ENCODE data around the gene GZF1. TPM values are rescaled to one million over a fixed set of nuclear protein-coding genes. Genes with fewer than 3 reads are reported as not detected.
"Not testable (repeated sequence)": the region's sequence is repeated elsewhere in the genome, so short reads cannot be mapped to it uniquely, and the experiment has no call there.

Gene GZF1
- total and polyA plus RNA-seq, 3 experiments from 2014 or later: 3.8 to 12.5 (median 11.9) TPM

- CTCF ChIA-PET: interaction anchor here (2.0 to 2.9 kb wide), 2 partner anchors 13 to 94 kb away, joined by 6 to 12 read pairs; partner anchors contain the start of gene GZF1
Observed at GRCh38 chr20:23348510-23348909, 13.5 kb upstream of the GZF1 start.

GRCh38 chr20:23349338-23350195, 12.4 kb upstream of the GZF1 start:
- peaks cover 22 to 24% (median 23%) of the 10 kb centered on the region in 3 donors for H3K4me1 Mint-ChIP-seq
- ChIA-PET CTCF (interaction anchor here (0.8 to 2.9 kb wide), 17 partner anchors 9 to 257 kb away, joined by 3 to 42 read pairs (median 5); partner anchors contain the start of genes CSTL1, GZF1 and NAPB), POLR2A (interaction anchor here (0.7 to 2.6 kb wide), 6 partner anchors 9 to 73 kb away, joined by 3 to 32 read pairs (median 15); partner anchors contain the start of genes GZF1 and NAPB)
- peak overlapping the region; percentile 99 to 100 (median 100) for H3K27ac Mint-ChIP-seq
- DNase-seq: peak in 4 of 5 donors; percentile 71 to 87 (median 80)
- no peaks in the 10 kb centered on the region for H3K9me3 Mint-ChIP-seq
- peak overlapping the region; percentile 94 to 99 (median 98) for H3K4me3 Mint-ChIP-seq
- peak overlapping the region; percentile 100 for H3K27ac ChIP-seq (ENCODE audit: low read depth, low read length)
- peaks cover 0 to 23% (median 0%) of the 10 kb centered on the region in 3 donors for H3K36me3 Mint-ChIP-seq
- H3K4me3 ChIP-seq (ENCODE audit: low read length): peak overlapping the region; percentile 98
- H3K27me3 Mint-ChIP-seq: peaks cover 0 to 7% of the 10 kb centered on the region in 2 donors
- H3K36me3 ChIP-seq (ENCODE audit: insufficient read depth, low read length): peaks cover 8% of the 10 kb centered on the region
- no peaks in the 10 kb centered on the region for H3K27me3 ChIP-seq (ENCODE audit: insufficient read depth, low read length, poor library complexity, severe bottlenecking)
- no peaks in the 10 kb centered on the region for H3K9me3 ChIP-seq (ENCODE audit: low read length)
- H3K4me1 ChIP-seq (ENCODE audit: insufficient read depth, low read length): peaks cover 21% of the 10 kb centered on the region

More at GRCh38 chr20:23348510-23348909, 13.5 kb upstream of the GZF1 start:
- H3K27me3 ChIP-seq (ENCODE audit: insufficient read depth, low read length, poor library complexity, severe bottlenecking); H3K4me3 ChIP-seq (ENCODE audit: low read length); H3K36me3 ChIP-seq (ENCODE audit: insufficient read depth, low read length); DNase-seq; H3K27me3 Mint-ChIP-seq; H3K9me3 Mint-ChIP-seq; H3K9me3 ChIP-seq (ENCODE audit: low read length); POLR2A ChIA-PET: not testable (repeated sequence)
- Mint-ChIP-seq H3K4me3 (peak overlapping the region in 2 of 7 donors; percentile 28 to 94), H3K27ac (peak overlapping the region; percentile 67 to 100 (median 86)), H3K36me3 (peaks cover 0 to 13% (median 0%) of the 10 kb centered on the region in 3 donors), H3K4me1 (peaks cover 22 to 24% (median 23%) of the 10 kb centered on the region in 3 donors)
- Histone ChIP-seq H3K4me1 (ENCODE audit: insufficient read depth, low read length) (peaks cover 21% of the 10 kb centered on the region), H3K27ac (ENCODE audit: low read depth, low read length) (peak overlapping the region; percentile 100)

- H3K4me1 ChIP-seq (ENCODE audit: insufficient read depth, low read length): peaks cover 21% of the 10 kb centered on the region
- peak; percentile 90 to 97 (median 96) for DNase-seq
- H3K36me3 Mint-ChIP-seq: peaks cover 0 to 30% (median 0%) of the 10 kb centered on the region in 3 donors
- H3K4me3 ChIP-seq (ENCODE audit: low read length): peak within 1 kb of the TSS; percentile 98
- H3K27me3 Mint-ChIP-seq: peaks cover 0 to 7% of the 10 kb centered on the region in 2 donors
- ChIA-PET POLR2A (interaction anchor here (0.7 to 2.6 kb wide), 6 partner anchors 9 to 72 kb away, joined by 3 to 32 read pairs (median 15); partner anchors contain the start of genes GZF1 and NAPB), CTCF (interaction anchor here (0.8 to 2.9 kb wide), 16 partner anchors 9 to 256 kb away, joined by 3 to 42 read pairs (median 6); partner anchors contain the start of genes CSTL1, GZF1 and NAPB)
- peaks cover 12% of the 10 kb centered on the region for H3K36me3 ChIP-seq (ENCODE audit: insufficient read depth, low read length)
- no peaks in the 10 kb centered on the region for H3K27me3 ChIP-seq (ENCODE audit: insufficient read depth, low read length, poor library complexity, severe bottlenecking)
- H3K27ac ChIP-seq (ENCODE audit: low read depth, low read length): peak within 1 kb of the TSS; percentile 100
- peak within 1 kb of the TSS; percentile 94 to 99 (median 98) for H3K4me3 Mint-ChIP-seq
- peak within 1 kb of the TSS; percentile 99 to 100 (median 100) for H3K27ac Mint-ChIP-seq
- peaks cover 22 to 24% (median 23%) of the 10 kb centered on the region in 3 donors for H3K4me1 Mint-ChIP-seq
- no peaks in the 10 kb centered on the region for H3K9me3 Mint-ChIP-seq
- no peaks in the 10 kb centered on the region for H3K9me3 ChIP-seq (ENCODE audit: low read length)
Observed at GRCh38 chr20:23350196-23350903, 11.6 kb upstream of the GZF1 start, which contains the start of gene NXT1. NXT1 (plus strand) TSS chr20:23350791; CDS start chr20:23354042, 3,251 bp downstream.

GRCh38 chr20:23350904-23351838, 10.8 kb upstream of the GZF1 start:
- DNase-seq: peak; percentile 50 to 79 (median 62)
- peaks cover 21% of the 10 kb centered on the region for H3K4me1 ChIP-seq (ENCODE audit: insufficient read depth, low read length)
- H3K27me3 ChIP-seq (ENCODE audit: insufficient read depth, low read length, poor library complexity, severe bottlenecking): no peaks in the 10 kb centered on the region
- H3K4me3 Mint-ChIP-seq: peak overlapping the region; percentile 94 to 99 (median 98)
- peaks cover 22 to 24% (median 23%) of the 10 kb centered on the region in 3 donors for H3K4me1 Mint-ChIP-seq
- H3K27ac Mint-ChIP-seq: peak overlapping the region; percentile 99 to 100 (median 100)
- peaks cover 15% of the 10 kb centered on the region for H3K36me3 ChIP-seq (ENCODE audit: insufficient read depth, low read length)
- H3K9me3 Mint-ChIP-seq: no peaks in the 10 kb centered on the region
- CTCF ChIA-PET: interaction anchor here (1.4 to 2.9 kb wide), 4 partner anchors 8 to 70 kb away, joined by 7 to 42 read pairs (median 26); partner anchors contain the start of genes GZF1 and NAPB
- POLR2A ChIA-PET: interaction anchor here (1.8 to 2.6 kb wide), 3 partner anchors 8 to 69 kb away, joined by 23 to 32 read pairs (median 30); partner anchors contain the start of genes GZF1 and NAPB
- no peaks in the 10 kb centered on the region for H3K9me3 ChIP-seq (ENCODE audit: low read length)
- H3K36me3 Mint-ChIP-seq: peaks cover 0 to 36% (median 0%) of the 10 kb centered on the region in 3 donors
- peak overlapping the region; percentile 98 for H3K4me3 ChIP-seq (ENCODE audit: low read length)
- peaks cover 0 to 7% of the 10 kb centered on the region in 2 donors for H3K27me3 Mint-ChIP-seq
- peak overlapping the region; percentile 100 for H3K27ac ChIP-seq (ENCODE audit: low read depth, low read length)

- POLR2A ChIA-PET: no interaction called here
- CTCF ChIA-PET: no interaction called here
Observed at GRCh38 chr20:23356203-23356602, 5.8 kb upstream of the GZF1 start.

GRCh38 chr20:23357767-23358562, 4.0 kb upstream of the GZF1 start:
- H3K27me3 Mint-ChIP-seq: peaks cover 0 to 6% of the 10 kb centered on the region in 2 donors
- peaks cover 0 to 3% (median 0%) of the 10 kb centered on the region in 5 donors for H3K9me3 Mint-ChIP-seq
- ChIA-PET POLR2A (interaction anchor here (0.6 to 3.3 kb wide), 5 partner anchors 8 to 1700 kb away, joined by 3 to 30 read pairs (median 8); partner anchors contain the start of genes ACSS1, NAPB and NXT1), CTCF (interaction anchor here (0.9 to 2.8 kb wide), 6 partner anchors 8 to 249 kb away, joined by 3 to 40 read pairs (median 4); partner anchors contain the start of genes NAPB and NXT1)
- peaks cover 0 to 31% (median 0%) of the 10 kb centered on the region in 3 donors for H3K36me3 Mint-ChIP-seq
- Histone ChIP-seq H3K27me3 (ENCODE audit: insufficient read depth, low read length, poor library complexity, severe bottlenecking) (no peaks in the 10 kb centered on the region), H3K27ac (ENCODE audit: low read depth, low read length) (peak overlapping the region; percentile 91), H3K4me3 (ENCODE audit: low read length) (peak overlapping the region; percentile 81), H3K9me3 (ENCODE audit: low read length) (no peaks in the 10 kb centered on the region), H3K36me3 (ENCODE audit: insufficient read depth, low read length) (peaks cover 15% of the 10 kb centered on the region), H3K4me1 (ENCODE audit: insufficient read depth, low read length) (peaks cover 17% of the 10 kb centered on the region)
- peak overlapping the region; percentile 92 to 100 (median 96) for H3K4me3 Mint-ChIP-seq
- DNase-seq: peak; percentile 99 to 100 (median 99)
- H3K27ac Mint-ChIP-seq: peak overlapping the region; percentile 97 to 100 (median 99)
- peaks cover 26 to 39% (median 32%) of the 10 kb centered on the region in 3 donors for H3K4me1 Mint-ChIP-seq

More at GRCh38 chr20:23356203-23356602, 5.8 kb upstream of the GZF1 start:
- peak in 1 of 5 donors; percentile 53 for DNase-seq
- H3K4me3 ChIP-seq (ENCODE audit: low read length): no peak overlapping the region
- no peaks in the 10 kb centered on the region for H3K9me3 ChIP-seq (ENCODE audit: low read length)
- Mint-ChIP-seq H3K9me3 (peaks cover 0 to 3% (median 0%) of the 10 kb centered on the region in 5 donors), H3K27me3 (peaks cover 0 to 4% of the 10 kb centered on the region in 2 donors), H3K36me3 (peaks cover 0 to 28% (median 0%) of the 10 kb centered on the region in 3 donors), H3K27ac (peak overlapping the region in 5 of 8 donors; percentile 14 to 100 (median 66)), H3K4me3 (peak overlapping the region in 2 of 7 donors; percentile 40 to 100), H3K4me1 (peaks cover 32 to 50% (median 41%) of the 10 kb centered on the region in 3 donors)
- H3K36me3 ChIP-seq (ENCODE audit: insufficient read depth, low read length): peaks cover 15% of the 10 kb centered on the region
- no peaks in the 10 kb centered on the region for H3K27me3 ChIP-seq (ENCODE audit: insufficient read depth, low read length, poor library complexity, severe bottlenecking)
- H3K4me1 ChIP-seq (ENCODE audit: insufficient read depth, low read length): peaks cover 23% of the 10 kb centered on the region
- no peak overlapping the region for H3K27ac ChIP-seq (ENCODE audit: low read depth, low read length)

Data from CD8-positive, alpha-beta memory T cell (primary cell).